Kidney (tissue), 14 donors: Measurements from ENCODE around the gene ATP1B1. TPM values are rescaled to one million over a fixed set of nuclear protein-coding genes. Genes with fewer than 3 reads are reported as not detected.
A peak's percentile ranks its signal among the peaks of the same experiment; 100 is the strongest.

Experiments
- DNase-seq, 5 donors: peaks; one replicate each; pipeline ENCODE4 v3.0.0-alpha.2; 2013 to 2020
- FAIRE-seq: peaks from 2 replicates; lab custom pipeline; 2012; peaks lifted over from hg19 to GRCh38; lab: Jason Lieb, UNC
- H3K27ac ChIP-seq, 2 donors: one replicate each; pipeline ENCODE4 v1.7.0; 2013; ENCODE audit warnings: low read depth in 2 of 2, low read length in 2 of 2, inconsistent platforms in 1 of 2
- H3K27me3 ChIP-seq: one replicate; pipeline ENCODE4 v1.7.1; 2013; ENCODE audit warnings: low read length, inconsistent platforms; ENCODE audit not compliant: control insufficient read depth, insufficient read depth
- H3K36me3 ChIP-seq, 3 donors: one replicate each; pipeline versions ENCODE4 v1.7.0 to v1.7.1; 2013; ENCODE audit warnings: low read length in 3 of 3, control low read depth in 1 of 3, inconsistent platforms in 1 of 3; ENCODE audit not compliant: insufficient read depth in 3 of 3, control insufficient read depth in 2 of 3
- H3K4me1 ChIP-seq, 3 donors: one replicate each; pipeline versions ENCODE4 v1.7.0 to v1.7.1; 2013; ENCODE audit warnings: low read length in 3 of 3, inconsistent platforms in 1 of 3, low read depth in 1 of 3; ENCODE audit not compliant: control insufficient read depth in 2 of 3, insufficient read depth in 2 of 3
- H3K4me3 ChIP-seq, 3 donors: one replicate each; pipeline versions ENCODE4 v1.7.0 to v1.8.1; 2013; ENCODE audit warnings: low read length in 3 of 3, control low read depth in 1 of 3, inconsistent platforms in 1 of 3
- H3K9ac ChIP-seq, 3 donors: one replicate each; pipeline versions ENCODE4 v1.7.0 to v1.7.1; 2013; ENCODE audit warnings: low read length in 3 of 3, control low read depth in 1 of 3, inconsistent platforms in 1 of 3
- H3K9me3 ChIP-seq, 3 donors: one replicate each; pipeline versions ENCODE4 v1.7.0 to v1.7.1; 2013; ENCODE audit warnings: low read length in 3 of 3, control low read depth in 1 of 3, inconsistent platforms in 1 of 3; ENCODE audit not compliant: control insufficient read depth in 2 of 3, insufficient read depth in 1 of 3
- intact Hi-C: fragments of 100-400 bp; cut with DNase I; formaldehyde crosslinking; loops from one replicate; pipeline ENCODE4 v1.11.1; 2022
- polyA plus RNA-seq: library from polyadenylated mRNA; stranded (reverse); fragments of 350-450 nt; fragmentation: Illumina TruSeq; extraction: RNeasy Lipid Tissue Mini Kit (QIAGEN cat#74804); gene quantifications from one replicate; pipeline ENCODE4 v1.2.3, GENCODE V29; 2014; ENCODE audit warnings: low read depth, low replicate concordance; ENCODE audit not compliant: insufficient read depth
- total RNA-seq: library from RNA; stranded (reverse); fragmentation: NEBNext Ultra II Directional; extraction: Animal tissue kit (Norgen Biotek cat#: 25700); gene quantifications from one replicate; pipeline ENCODE4 v1.2.1, GENCODE V29; 2021
- TF ChIP-seq, protein P1 (sequence below): IDR thresholded peaks from 3 replicates; pipeline ENCODE4 v1.5.1; 2012; ENCODE audit warnings: mild to moderate bottlenecking, moderate library complexity, borderline replicate concordance; ENCODE audit not compliant: insufficient read depth; ENCODE audit errors: extremely low read depth
- donor health status: control.
- donor health status: control.
- donor health status: control.
- donor health status: control.
- donor health status: control.
- donor health status: DM: yes; HTN: yes; CAD: no.
- donor health status: Normal renal cell carcinoma (clear cell type).

The ATP1B1 gene
- total and polyA plus RNA-seq, 2 donors from 2014 or later, result 686 to 1,441 TPM

DNA sequence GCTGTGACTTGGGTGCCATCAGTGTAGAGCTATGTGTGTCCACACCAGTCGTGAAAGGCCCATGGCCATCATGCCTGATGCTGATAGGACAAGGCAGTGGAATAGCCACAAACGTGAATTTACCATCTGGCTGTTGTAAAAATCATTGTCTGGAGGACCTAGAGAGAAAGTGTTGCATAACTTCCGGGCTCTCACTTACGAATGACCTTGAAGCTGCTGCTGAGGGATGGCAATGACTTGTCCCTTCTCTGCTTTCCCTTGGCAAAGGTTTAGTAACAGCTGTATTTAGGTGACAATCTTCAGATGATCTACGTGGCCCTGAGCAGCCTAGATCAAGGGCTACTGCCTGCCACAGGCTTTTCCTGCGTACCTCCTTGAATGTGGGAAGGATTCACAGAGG is 5.8 kb downstream of the ATP1B1 start:
- H3K27ac ChIP-seq, result peak overlapping the region; percentile 75 to 89
- no peaks in the 10 kb centered on the region for H3K9me3 ChIP-seq
- H3K4me3 ChIP-seq, result peak overlapping the region in 2 of 3 donors; percentile 88 to 100
- peaks cover 5 to 91% (median 47%) of the 10 kb centered on the region in 3 donors for H3K36me3 ChIP-seq
- DNase-seq (no peak), FAIRE-seq (no peak)
- intact Hi-C loops, result no loop called here
- TF ChIP-seq, protein P1, sequence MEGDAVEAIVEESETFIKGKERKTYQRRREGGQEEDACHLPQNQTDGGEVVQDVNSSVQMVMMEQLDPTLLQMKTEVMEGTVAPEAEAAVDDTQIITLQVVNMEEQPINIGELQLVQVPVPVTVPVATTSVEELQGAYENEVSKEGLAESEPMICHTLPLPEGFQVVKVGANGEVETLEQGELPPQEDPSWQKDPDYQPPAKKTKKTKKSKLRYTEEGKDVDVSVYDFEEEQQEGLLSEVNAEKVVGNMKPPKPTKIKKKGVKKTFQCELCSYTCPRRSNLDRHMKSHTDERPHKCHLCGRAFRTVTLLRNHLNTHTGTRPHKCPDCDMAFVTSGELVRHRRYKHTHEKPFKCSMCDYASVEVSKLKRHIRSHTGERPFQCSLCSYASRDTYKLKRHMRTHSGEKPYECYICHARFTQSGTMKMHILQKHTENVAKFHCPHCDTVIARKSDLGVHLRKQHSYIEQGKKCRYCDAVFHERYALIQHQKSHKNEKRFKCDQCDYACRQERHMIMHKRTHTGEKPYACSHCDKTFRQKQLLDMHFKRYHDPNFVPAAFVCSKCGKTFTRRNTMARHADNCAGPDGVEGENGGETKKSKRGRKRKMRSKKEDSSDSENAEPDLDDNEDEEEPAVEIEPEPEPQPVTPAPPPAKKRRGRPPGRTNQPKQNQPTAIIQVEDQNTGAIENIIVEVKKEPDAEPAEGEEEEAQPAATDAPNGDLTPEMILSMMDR, result no peak
- H3K9ac ChIP-seq, result peak overlapping the region in 2 of 3 donors; percentile 78 to 99
- H3K27me3 ChIP-seq, result no peaks in the 10 kb centered on the region
- peaks cover 5 to 44% (median 39%) of the 10 kb centered on the region in 3 donors for H3K4me1 ChIP-seq

DNA sequence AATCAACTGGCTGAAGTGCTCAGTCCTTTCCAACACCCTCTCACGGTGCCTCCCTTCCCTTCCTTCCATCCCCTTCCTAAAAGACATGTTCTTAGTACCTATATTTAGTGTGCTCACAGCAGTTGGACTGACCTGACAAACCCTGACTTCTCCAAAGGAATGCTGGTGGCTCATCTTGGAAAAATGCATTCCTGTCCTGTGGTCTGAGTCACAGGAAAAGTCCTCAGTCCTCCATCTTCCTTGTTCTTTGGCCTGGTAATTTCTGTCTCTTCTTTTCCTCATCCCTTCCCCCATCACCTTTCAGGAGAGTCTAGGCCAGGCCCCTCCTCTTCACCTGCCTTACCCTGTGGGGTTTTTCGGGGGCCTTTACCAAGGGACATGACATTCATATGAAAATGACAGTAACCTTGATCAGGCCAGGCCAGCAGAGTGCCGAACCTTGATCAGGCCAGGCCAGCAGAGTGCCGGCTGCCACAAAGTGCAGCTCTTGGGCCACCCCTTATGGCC is 7.2 kb downstream of the ATP1B1 start:
- peak overlapping the region in 2 of 3 donors; percentile 20 to 99 for H3K9ac ChIP-seq
- H3K27me3 ChIP-seq, result no peaks in the 10 kb centered on the region
- H3K4me1 ChIP-seq, result peaks cover 5 to 54% (median 38%) of the 10 kb centered on the region in 3 donors
- TF ChIP-seq, protein P1, result no peak
- H3K4me3 ChIP-seq, result peak overlapping the region in 2 of 3 donors; percentile 4 to 88
- peaks cover 5 to 90% (median 48%) of the 10 kb centered on the region in 3 donors for H3K36me3 ChIP-seq
- H3K9me3 ChIP-seq, result no peaks in the 10 kb centered on the region
- FAIRE-seq (no peak), DNase-seq (no peak)
- H3K27ac ChIP-seq, result peak overlapping the region; percentile 75 to 86
- intact Hi-C loops, result no loop called here

- peaks cover 5 to 89% (median 55%) of the 10 kb centered on the region in 3 donors for H3K36me3 ChIP-seq
- DNase-seq (peak; percentile 55 to 90 (median 67)), FAIRE-seq (no peak)
- H3K4me1 ChIP-seq, result peaks cover 5 to 59% (median 48%) of the 10 kb centered on the region in 3 donors
- TF ChIP-seq, protein P1, result no peak
- peak overlapping the region in 2 of 3 donors; percentile 60 to 72 for H3K9ac ChIP-seq
- no peaks in the 10 kb centered on the region for H3K9me3 ChIP-seq
- intact Hi-C loops, result no loop called here
- peak overlapping the region; percentile 72 to 88 for H3K27ac ChIP-seq
- no peaks in the 10 kb centered on the region for H3K27me3 ChIP-seq
- H3K4me3 ChIP-seq, result peak overlapping the region in 2 of 3 donors; percentile 54 to 64
Measured at GRCh38 chr1:169115891-169116585, 9.5 kb downstream of the ATP1B1 start.
